ENCODE data around the gene SLC35F1.
"Not testable (repeated sequence)": the region's sequence is repeated elsewhere in the genome, so short reads cannot be mapped to it uniquely, and the experiment has no call there.

SLC35F1 gene

DNA sequence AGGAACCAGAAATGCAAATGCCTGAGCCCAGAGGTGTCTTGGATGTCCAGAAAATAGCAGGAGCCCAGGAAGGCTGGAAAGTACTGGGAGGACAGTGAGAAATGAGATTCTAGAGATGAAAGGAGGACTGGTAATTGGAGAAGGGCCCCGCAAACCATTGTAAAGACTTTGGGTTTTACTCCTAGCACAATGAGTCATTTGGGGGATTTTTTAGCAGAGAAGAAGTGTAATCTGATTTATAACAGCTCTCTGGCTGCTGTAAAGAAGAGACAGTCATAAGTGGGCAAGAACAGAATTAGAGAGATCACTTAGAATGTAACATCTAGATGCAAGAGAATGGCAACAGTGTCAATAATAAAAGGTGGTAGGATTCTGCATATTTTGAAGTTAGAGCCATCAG is 40.2 kb downstream of the SLC35F1 start:
- TF ChIP-seq, protein P1, sequence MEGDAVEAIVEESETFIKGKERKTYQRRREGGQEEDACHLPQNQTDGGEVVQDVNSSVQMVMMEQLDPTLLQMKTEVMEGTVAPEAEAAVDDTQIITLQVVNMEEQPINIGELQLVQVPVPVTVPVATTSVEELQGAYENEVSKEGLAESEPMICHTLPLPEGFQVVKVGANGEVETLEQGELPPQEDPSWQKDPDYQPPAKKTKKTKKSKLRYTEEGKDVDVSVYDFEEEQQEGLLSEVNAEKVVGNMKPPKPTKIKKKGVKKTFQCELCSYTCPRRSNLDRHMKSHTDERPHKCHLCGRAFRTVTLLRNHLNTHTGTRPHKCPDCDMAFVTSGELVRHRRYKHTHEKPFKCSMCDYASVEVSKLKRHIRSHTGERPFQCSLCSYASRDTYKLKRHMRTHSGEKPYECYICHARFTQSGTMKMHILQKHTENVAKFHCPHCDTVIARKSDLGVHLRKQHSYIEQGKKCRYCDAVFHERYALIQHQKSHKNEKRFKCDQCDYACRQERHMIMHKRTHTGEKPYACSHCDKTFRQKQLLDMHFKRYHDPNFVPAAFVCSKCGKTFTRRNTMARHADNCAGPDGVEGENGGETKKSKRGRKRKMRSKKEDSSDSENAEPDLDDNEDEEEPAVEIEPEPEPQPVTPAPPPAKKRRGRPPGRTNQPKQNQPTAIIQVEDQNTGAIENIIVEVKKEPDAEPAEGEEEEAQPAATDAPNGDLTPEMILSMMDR (conservative IDR thresholded peaks at IDR 0.05) = no peak
- H3K27ac ChIP-seq = no peak overlapping the region

DNA sequence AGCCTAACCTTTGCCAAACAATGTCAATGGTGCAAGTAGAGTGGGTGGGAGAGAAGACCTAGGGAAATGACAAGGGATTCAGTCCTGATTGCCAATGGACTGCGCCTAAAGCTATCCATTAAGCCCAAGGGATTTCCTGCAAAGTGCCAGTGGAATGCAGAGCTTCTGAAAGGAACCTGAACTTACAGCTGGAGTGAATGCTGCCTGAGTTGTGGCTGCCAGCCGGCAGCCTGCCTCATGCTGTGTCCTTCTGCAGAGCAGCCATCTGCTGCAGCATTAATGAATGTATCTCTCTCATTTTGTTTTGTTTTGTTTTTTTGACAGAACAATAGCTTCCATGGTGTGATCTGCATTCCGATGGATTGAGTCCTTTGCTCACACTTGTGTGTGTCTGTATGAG is 44.7 kb downstream of the SLC35F1 start:
- TF ChIP-seq, protein P1 (conservative IDR thresholded peaks at IDR 0.05) = no peak
- no peak overlapping the region for H3K27ac ChIP-seq

GRCh38 chr6:117955684-117956256 is 48.7 kb downstream of the SLC35F1 start:
- TF ChIP-seq, protein P1 (conservative IDR thresholded peaks at IDR 0.05) = no peak
- H3K27ac ChIP-seq = no peak overlapping the region

DNA sequence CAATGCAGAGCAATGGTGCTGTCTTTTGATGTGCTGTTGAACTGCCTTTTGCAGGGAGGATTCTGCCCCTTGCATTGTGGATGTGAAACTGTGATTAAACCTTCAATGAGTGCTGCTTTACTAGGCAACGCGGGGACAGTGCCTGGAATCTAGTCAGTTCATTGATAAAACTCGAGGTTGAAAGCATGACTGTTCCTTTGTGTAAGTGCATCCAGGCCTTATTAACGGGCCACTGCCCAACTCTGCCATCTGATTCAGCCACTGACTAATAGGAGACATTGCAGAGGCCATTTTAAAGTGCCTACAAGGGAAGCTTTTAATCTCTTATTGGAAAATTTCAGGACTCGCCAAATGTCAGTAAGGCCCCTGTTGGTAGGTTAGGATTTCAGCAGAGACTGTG is 49.3 kb downstream of the SLC35F1 start:
- H3K27ac ChIP-seq = no peak overlapping the region
- TF ChIP-seq, protein P1 (conservative IDR thresholded peaks at IDR 0.05) = no peak

GRCh38 chr6:117958536-117958935 is 51.5 kb downstream of the SLC35F1 start:
- H3K27ac ChIP-seq = no peak overlapping the region
- TF ChIP-seq, protein P1 (conservative IDR thresholded peaks at IDR 0.05) = no peak

DNA sequence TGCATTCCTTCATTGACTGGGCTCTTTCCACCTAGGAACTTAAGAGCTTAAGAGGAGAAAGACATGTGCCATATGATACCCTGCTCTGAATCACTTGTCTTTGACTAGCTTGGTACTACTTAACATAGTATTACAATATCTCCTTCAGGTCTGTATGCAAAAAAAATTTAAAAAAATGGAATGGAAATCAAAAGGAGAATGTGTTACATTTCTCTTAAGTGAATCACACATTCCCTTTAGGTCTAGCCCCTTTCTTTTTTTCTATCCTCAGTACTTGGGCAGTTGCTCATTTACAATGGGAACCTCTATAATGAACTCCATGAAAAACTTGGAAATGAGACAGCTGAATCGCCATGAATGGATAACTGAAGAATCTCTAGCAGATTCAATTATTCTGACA is 53.8 kb downstream of the SLC35F1 start:
- no peak overlapping the region for H3K27ac ChIP-seq
- TF ChIP-seq, protein P1 (conservative IDR thresholded peaks at IDR 0.05) = no peak

DNA sequence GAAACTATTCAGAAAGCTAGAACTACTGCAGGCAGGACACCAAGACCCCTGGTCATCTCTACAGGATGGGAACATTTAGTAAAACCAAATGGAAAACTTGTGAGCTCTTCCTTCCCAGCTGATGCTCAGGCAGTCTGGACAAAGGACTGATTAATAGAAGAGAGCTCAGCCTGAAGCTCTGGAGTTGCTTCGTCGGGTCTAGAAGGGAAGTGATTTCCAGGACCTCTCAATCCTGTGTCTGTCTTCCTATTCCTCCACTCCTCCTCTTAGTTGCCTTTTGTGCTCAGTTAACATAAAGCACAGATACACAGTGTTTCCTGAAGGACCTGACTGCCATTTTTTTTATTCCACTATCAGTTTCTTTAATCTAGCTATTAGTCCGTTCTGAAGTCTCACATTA is 54.2 kb downstream of the SLC35F1 start:
- H3K27ac ChIP-seq = no peak overlapping the region
- TF ChIP-seq, protein P1 (conservative IDR thresholded peaks at IDR 0.05) = no peak

DNA sequence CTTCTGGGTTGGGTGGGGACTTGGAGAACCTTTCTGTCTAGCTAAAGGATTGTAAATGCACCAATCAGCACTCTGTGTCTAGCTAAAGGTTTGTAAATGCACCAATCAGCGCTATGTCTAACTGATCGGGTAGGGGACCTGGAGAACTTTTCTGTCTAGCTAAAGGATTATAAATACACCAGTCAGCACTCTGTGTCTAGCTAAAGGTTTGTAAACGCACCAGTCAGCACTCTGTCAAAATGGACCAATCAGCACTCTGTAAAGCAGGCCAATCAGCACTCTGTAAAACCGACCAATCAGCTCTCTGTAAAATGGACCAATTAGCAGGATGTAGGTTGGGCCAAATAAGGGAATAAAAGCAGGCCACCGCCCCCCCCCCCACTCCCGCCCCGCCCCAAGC is 58.7 kb downstream of the SLC35F1 start:
- H3K27ac ChIP-seq = not testable (repeated sequence)
